Measurements from ENCODE around the gene RAB6B. TPM values are rescaled to one million over a fixed set of nuclear protein-coding genes. Genes with fewer than 3 reads are reported as not detected.

Gene RAB6B
- total RNA-seq, 2 experiments from 2014 or later, result 0.23 to 0.51 TPM

- POLR2A ChIA-PET, result no interaction called here
- CTCF ChIA-PET, result interaction anchor here (0.6 to 0.7 kb wide), 2 partner anchors 22 to 55 kb away, joined by 3 to 4 read pairs; no protein-coding TSS in a partner anchor
Observed at GRCh38 chr3:133777807-133778568, 117.7 kb downstream of the RAB6B start.

GRCh38 chr3:133776794-133777438 lies 118.8 kb downstream of the RAB6B start:
- CTCF ChIA-PET, result interaction anchor here (0.6 kb wide), 1 partner anchor 21 kb away, joined by 4 read pairs; no protein-coding TSS in a partner anchor
- Mint-ChIP-seq H3K27me3 (peaks cover 31% of the 10 kb centered on the region), H3K4me3 (no peak overlapping the region), H3K4me1 (no peaks in the 10 kb centered on the region), H3K27ac (no peak overlapping the region), H3K36me3 (ENCODE audit: low read depth) (no peaks in the 10 kb centered on the region), H3K9me3 (ENCODE audit: low read depth) (no peaks in the 10 kb centered on the region)
- ATAC-seq, result no peak
- DNase-seq, result no peak
- POLR2A ChIA-PET, result no interaction called here
- intact Hi-C loops (cut with DNase I, micrococcal nuclease), result no loop called here

More at GRCh38 chr3:133777807-133778568, 117.7 kb downstream of the RAB6B start:
- H3K36me3 Mint-ChIP-seq (ENCODE audit: low read depth), result no peaks in the 10 kb centered on the region
- peaks cover 38% of the 10 kb centered on the region for H3K27me3 Mint-ChIP-seq
- no peaks in the 10 kb centered on the region for H3K4me1 Mint-ChIP-seq
- H3K4me3 Mint-ChIP-seq, result no peak overlapping the region
- no peaks in the 10 kb centered on the region for H3K9me3 Mint-ChIP-seq (ENCODE audit: low read depth)
- DNase-seq, result no peak
- no peak for ATAC-seq
- no peak overlapping the region for H3K27ac Mint-ChIP-seq
- intact Hi-C loops (cut with DNase I, micrococcal nuclease), result no loop called here

GRCh38 chr3:133775835-133776234 lies 119.8 kb downstream of the RAB6B start:
- no peaks in the 10 kb centered on the region for H3K9me3 Mint-ChIP-seq (ENCODE audit: low read depth)
- H3K27ac Mint-ChIP-seq, result no peak overlapping the region
- intact Hi-C loops (cut with DNase I, micrococcal nuclease), result no loop called here
- H3K27me3 Mint-ChIP-seq, result peaks cover 35% of the 10 kb centered on the region
- POLR2A ChIA-PET, result no interaction called here
- H3K4me3 Mint-ChIP-seq, result no peak overlapping the region
- no peaks in the 10 kb centered on the region for H3K36me3 Mint-ChIP-seq (ENCODE audit: low read depth)
- CTCF ChIA-PET, result interaction anchor here (0.6 to 1.8 kb wide), 3 partner anchors 12 to 332 kb away, joined by 3 read pairs; no protein-coding TSS in a partner anchor
- ATAC-seq (no peak), DNase-seq (no peak)
- no peaks in the 10 kb centered on the region for H3K4me1 Mint-ChIP-seq

- CTCF ChIA-PET, result interaction anchor here (0.6 to 1.8 kb wide), 2 partner anchors 11 to 332 kb away, joined by 3 read pairs; no protein-coding TSS in a partner anchor
- POLR2A ChIA-PET, result no interaction called here
- H3K27me3 Mint-ChIP-seq, result peaks cover 36% of the 10 kb centered on the region
- no peaks in the 10 kb centered on the region for H3K9me3 Mint-ChIP-seq (ENCODE audit: low read depth)
- intact Hi-C loops (cut with DNase I, micrococcal nuclease), result no loop called here
- H3K4me3 Mint-ChIP-seq, result no peak overlapping the region
- DNase-seq (no peak), ATAC-seq (no peak)
- H3K4me1 Mint-ChIP-seq, result no peaks in the 10 kb centered on the region
- H3K27ac Mint-ChIP-seq, result no peak overlapping the region
- H3K36me3 Mint-ChIP-seq (ENCODE audit: low read depth), result no peaks in the 10 kb centered on the region
Observed at GRCh38 chr3:133775309-133775708, 120.4 kb downstream of the RAB6B start.

Other genes with a start within 250 kb of the RAB6B start
- 10 to 100 TPM; 80.9 to 94.6 TPM for gene TOPBP1, start 233.9 kb downstream of the RAB6B start, total RNA-seq
- gene TF, start 149.5 kb downstream of the RAB6B start, total RNA-seq, result under 1 TPM; 0.11 to 0.12 TPM
- gene SRPRB, start 90.1 kb downstream of the RAB6B start, total RNA-seq, result 10 to 100 TPM; 42.7 to 66.2 TPM
- gene SLCO2A1, start 134.0 kb upstream of the RAB6B start, total RNA-seq, result not detected